H1 (cell line): ENCODE results near the gene DYRK1A. TPM values are rescaled to one million over a fixed set of nuclear protein-coding genes. Genes with fewer than 3 reads are reported as not detected.

Experiments used
- CBX8 ChIP-seq: fragments of 300-800, 300-1000 bp; sonication (generic); IDR thresholded peaks from 2 replicates; pipeline ENCODE4 v1.7.1; 2016; ENCODE audit warnings: low read depth, low read length, borderline replicate concordance
- CHD7 ChIP-seq: fragments of 300-600 bp; sonication (generic); IDR thresholded peaks from 2 replicates; pipeline ENCODE4 v1.7.1; 2012; ENCODE audit warnings: low read length, moderate library complexity, mild to moderate bottlenecking, inconsistent platforms; ENCODE audit not compliant: insufficient replicate concordance
- CTCF ChIP-seq, 3 experiments: IDR thresholded peaks; 1 replicate in 2 of 3; 2 replicates in 1 of 3; pipeline versions ENCODE4 v1.5.1 to v1.6.1; 2011; ENCODE audit warnings: low read length in 3 of 3, mild to moderate bottlenecking in 3 of 3, inconsistent platforms in 2 of 3, low read depth in 1 of 3, moderate library complexity in 1 of 3; ENCODE audit not compliant: insufficient read depth in 1 of 3; ENCODE audit errors: control extremely low read depth in 1 of 3
- GABPA ChIP-seq: IDR thresholded peaks from 2 replicates; pipeline ENCODE4 v1.6.1; 2011; ENCODE audit warnings: mild to moderate bottlenecking, low read length, moderate library complexity, borderline replicate concordance; ENCODE audit not compliant: insufficient read depth
- HDAC2 ChIP-seq, 2 experiments: fragments of 300-600 bp in 1 of 2; sonication (generic) in 1 of 2; IDR thresholded peaks; 2 replicates each; pipeline ENCODE4 v1.6.1; 2011 to 2012; ENCODE audit warnings: low read depth in 2 of 2, low read length in 2 of 2, mild to moderate bottlenecking in 2 of 2, moderate library complexity in 2 of 2, borderline replicate concordance in 1 of 2, inconsistent platforms in 1 of 2
- KDM5A ChIP-seq: fragments of 200-600 bp; IDR thresholded peaks from 2 replicates; pipeline ENCODE4 v1.7.1; 2012; ENCODE audit warnings: mild to moderate bottlenecking, low read length, inconsistent platforms, mixed read lengths
- RFX5 ChIP-seq: IDR thresholded peaks from 2 replicates; pipeline ENCODE4 v1.6.1; 2011; ENCODE audit warnings: low read depth, low read length, improper control_type of control experiment, borderline replicate concordance
- SIRT6 ChIP-seq: IDR thresholded peaks from one replicate; pipeline ENCODE4 v1.7.1; 2012; ENCODE audit warnings: low read length, inconsistent platforms
- SP2 ChIP-seq: IDR thresholded peaks from 2 replicates; pipeline ENCODE4 v1.6.1; 2012; ENCODE audit warnings: mild to moderate bottlenecking, low read length, inconsistent platforms
- polyA plus RNA-seq, 7 experiments: library from polyadenylated mRNA; depleted of rRNA in 3 of 7; stranded (reverse) in 5 of 7; unstranded in 2 of 7; fragments of >200 nt in 5 of 7; fragments of 200-250 nt in 2 of 7; gene quantifications; 1 replicate in 5 of 7; 2 replicates in 1 of 7; 4 replicates in 1 of 7; pipeline versions ENCODE4 v1.2.1 to v1.2.3, GENCODE V29; 2011 to 2013; ENCODE audit warnings: missing spikeins in 2 of 7, mixed read lengths in 2 of 7
- total RNA-seq: library from RNA; stranded (reverse); fragmentation: NEBNext Ultra II Directional; extraction: Animal tissue kit (Norgen Biotek cat#: 25700); gene quantifications from 2 replicates; pipeline ENCODE4 v1.2.1, GENCODE V29; 2021

The DYRK1A gene
- total and polyA plus RNA-seq, 2 of the 8 experiments (the other 6 are each of a cell fraction or from before 2014, with no cell fraction given), result 61.1 to 62.2 TPM

GRCh38 chr21:37389456-37389855 lies 22.9 kb downstream of the DYRK1A start (continued):
- TF ChIP-seq CHD7 (no peak), SP2 (no peak), GABPA (no peak), CBX8 (no peak), HDAC2 (IDR thresholded peaks at IDR 0.05; ENCODE audit: borderline replicate concordance in 1 of 2, low read depth in 2 of 2, low read length in 2 of 2) (no peak), CTCF (IDR thresholded peaks at IDR 0.05; ENCODE audit: control extremely low read depth in 1 of 3, insufficient read depth in 1 of 3, low read depth in 1 of 3, low read length in 3 of 3) (no peak), RFX5 (no peak), SIRT6 (no peak), KDM5A (no peak)
